HepG2 (cell line): ENCODE measurements around the gene NSD1. TPM values are rescaled to one million over a fixed set of nuclear protein-coding genes. Genes with fewer than 3 reads are reported as not detected.

Experiments
- ATAC-seq: fragments of 200-7000 bp; cut with Tn5 transposase; 3 replicates; pipeline ENCODE4 v1.9.1; 2020; ENCODE audit warnings: mild to moderate bottlenecking, moderate library complexity
- BruUV-seq: library from RNA; stranded (reverse); fragments of 400-500 nt; replicated peaks from 2 replicates; lab custom pipeline; 2021; lab: Mats Ljungman, UMichigan
- CTCF ChIA-PET: fragments of 300-600 bp; formaldehyde crosslinking; extraction: SDS; loops from one replicate; lab custom pipeline; 2021; ENCODE audit warnings: low total read pairs, inconsistent platforms, low intra/inter-chr PET ratio; lab: Yijun Ruan, JAX
- POLR2A ChIA-PET: fragments of 350-600 bp; sonication (Branson Sonifier 250); formaldehyde crosslinking; loops from one replicate; lab custom pipeline; 2020; ENCODE audit warnings: antibody characterized with exemption, inconsistent platforms; lab: Yijun Ruan, JAX
- DNase-seq: peaks from one replicate; pipeline ENCODE4 v3.0.0-alpha.2; 2015; ENCODE audit warnings: low spot score
- FAIRE-seq: peaks from 3 replicates; lab custom pipeline; 2011; peaks lifted over from hg19 to GRCh38; lab: Jason Lieb, UNC
- H2AFZ ChIP-seq: one replicate; pipeline ENCODE4 v1.6.1; 2011; ENCODE audit warnings: low read length, inconsistent platforms
- H3K27ac ChIP-seq: fragments of 300-600 bp; 3 replicates; pipeline ENCODE4 v1.8.0; 2011; ENCODE audit warnings: mixed run types, mild to moderate bottlenecking, mixed read lengths, low read length, inconsistent platforms; ENCODE audit not compliant: insufficient read depth; ENCODE audit errors: extremely low read length
- H3K27me3 ChIP-seq, 2 experiments: fragments of 200-600 bp in 1 of 2; 2 replicates in 1 of 2; 3 replicates in 1 of 2; pipeline versions ENCODE4 v1.6.0 to v1.8.0; 2011; ENCODE audit warnings: low read length in 2 of 2, mild to moderate bottlenecking in 2 of 2, moderate library complexity in 2 of 2, inconsistent platforms in 1 of 2; ENCODE audit not compliant: insufficient read depth in 2 of 2, control insufficient read depth in 1 of 2
- H3K36me3 ChIP-seq, 2 experiments: fragments of 200-600 bp in 1 of 2; replicated peaks in 1 of 2; 2 replicates in 1 of 2; 3 replicates in 1 of 2; pipeline versions ENCODE4 v1.5.1 to v1.8.0; 2011; ENCODE audit warnings: low read length in 2 of 2, inconsistent platforms in 1 of 2; ENCODE audit not compliant: insufficient read depth in 2 of 2, control insufficient read depth in 1 of 2
- H3K4me1 ChIP-seq: 2 replicates; pipeline ENCODE4 v1.5.1; 2012; ENCODE audit warnings: low read length, inconsistent platforms; ENCODE audit not compliant: insufficient read depth
- H3K4me2 ChIP-seq: 2 replicates; pipeline ENCODE4 v1.6.0; 2011; ENCODE audit warnings: low read depth, low read length, inconsistent platforms
- H3K4me3 ChIP-seq, 3 experiments: fragments of 200-600 bp in 1 of 3; sonication (generic), shearing (Covaris generic) in 1 of 3; replicated peaks in 1 of 3; 2 replicates each; pipeline ENCODE4 v1.5.1; 2011 to 2016; ENCODE audit warnings: low read length in 3 of 3, inconsistent platforms in 2 of 3, low read depth in 2 of 3, mild to moderate bottlenecking in 2 of 3, control low read depth in 1 of 3, mixed read lengths in 1 of 3; ENCODE audit not compliant: insufficient read depth in 1 of 3
- H3K79me2 ChIP-seq: one replicate; pipeline ENCODE4 v1.6.1; 2011; ENCODE audit warnings: low read length, inconsistent platforms; ENCODE audit not compliant: insufficient read depth
- H3K9ac ChIP-seq: 2 replicates; pipeline ENCODE4 v1.6.0; 2011; ENCODE audit warnings: mild to moderate bottlenecking, low read depth, low read length, inconsistent platforms; ENCODE audit not compliant: insufficient read depth
- H3K9me3 ChIP-seq: 2 replicates; pipeline ENCODE4 v1.5.1; 2012; ENCODE audit warnings: mild to moderate bottlenecking, low read length
- H4K20me1 ChIP-seq: 2 replicates; pipeline ENCODE4 v1.6.0; 2011; ENCODE audit warnings: inconsistent platforms, mild to moderate bottlenecking, low read length, moderate library complexity; ENCODE audit not compliant: insufficient read depth
- REXO4 ChIP-seq: sonication (generic); formaldehyde crosslinking; IDR thresholded peaks from 2 replicates; pipeline ENCODE4 v1.8.0; 2022; ENCODE audit warnings: missing genetic modification reagents, mild to moderate bottlenecking, borderline replicate concordance
- ZBTB7B ChIP-seq: sonication (generic); formaldehyde crosslinking; IDR thresholded peaks from 2 replicates; pipeline ENCODE4 v1.4.0; 2020; ENCODE audit warnings: missing genetic modification reagents
- ZNF121 ChIP-seq: sonication (generic); formaldehyde crosslinking; IDR thresholded peaks from 2 replicates; pipeline ENCODE4 v1.5.0; 2020; ENCODE audit warnings: mild to moderate bottlenecking, missing genetic modification reagents
- WGBS: methylation state at CpG from one replicate; pipeline ENCODE4 v1.1.6; 2017; ENCODE audit warnings: low lambda C conversion rate; 5-methylcytosine and 5-hydroxymethylcytosine counted together
- in situ Hi-C: cut with HindIII; loops from 2 replicates; pipeline ENCODE4 v1.10.0; 2017; ENCODE audit warnings: low pct_unique_long_range_greater_than_20kb; ENCODE audit not compliant: extremely low pct_ligation_motif_present
- intact Hi-C: fragments of 100-400 bp; cut with micrococcal nuclease; formaldehyde crosslinking; loops from one replicate; pipeline ENCODE4 v1.10.0; 2022; ENCODE audit not compliant: unreplicated experiment
- polyA plus RNA-seq, 8 experiments: library from polyadenylated mRNA; depleted of rRNA in 3 of 8; stranded (reverse) in 7 of 8; unstranded in 1 of 8; fragments of >200 nt; fragmentation: Illumina TruSeq in 4 of 8; extraction: Trizol in 4 of 8; gene quantifications; 2 replicates each; pipeline versions ENCODE4 v1.2.1 to v1.2.3, GENCODE V29; 2011 to 2016; ENCODE audit warnings: low read depth in 4 of 8, missing spikeins in 1 of 8, mixed read lengths in 1 of 8; ENCODE audit not compliant: insufficient read depth in 1 of 8
- total RNA-seq, 5 experiments: library from RNA; depleted of rRNA; stranded (reverse); fragments of >200 nt; fragmentation: Illumina TruSeq; extraction: Trizol; gene quantifications; 2 replicates each; pipeline ENCODE4 v1.2.3, GENCODE V29; 2016; ENCODE audit warnings: low read depth in 1 of 5
- TF ChIP-seq, protein P1 (sequence below): sonication (generic); formaldehyde crosslinking; IDR thresholded peaks from 2 replicates; pipeline ENCODE4 v1.4.0; 2020; ENCODE audit warnings: missing genetic modification reagents, mild to moderate bottlenecking, borderline replicate concordance

The NSD1 gene
- total and polyA plus RNA-seq, 2 of the 13 experiments (the other 11 are each of a cell fraction or from before 2014, with no cell fraction given) = 0.01 to 0.09 TPM

DNA sequence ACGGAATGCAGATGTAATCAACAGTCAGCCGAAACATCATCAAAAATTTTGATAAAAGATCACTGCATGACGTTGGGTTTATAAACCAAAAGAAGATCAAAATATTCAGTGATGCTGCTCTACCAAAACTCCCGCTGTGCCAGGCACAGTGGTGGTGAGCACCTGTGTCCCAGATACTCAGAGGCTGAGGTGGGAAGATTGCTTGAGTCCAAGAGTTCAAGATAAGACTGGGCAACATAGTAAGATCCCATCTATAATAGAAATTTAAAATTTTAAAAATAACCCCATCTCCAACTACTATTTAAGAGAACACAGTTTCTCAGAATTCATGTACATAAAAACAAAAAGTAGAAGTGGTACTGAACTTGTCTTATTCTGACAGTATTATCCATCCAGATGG is 214.1 kb downstream of the NSD1 start:
- whole genome bisulfite sequencing = 91% methylated on average over 4 of the region's 4 CpGs
- Histone ChIP-seq H3K79me2 (peaks cover 70% of the 10 kb centered on the region), H3K4me3 (no peak overlapping the region), H3K27ac (no peak overlapping the region), H3K27me3 (no peaks in the 10 kb centered on the region; a peak in 1 of 5 replicates), H4K20me1 (no peaks in the 10 kb centered on the region), H3K36me3 (peaks cover 8 to 22% of the 10 kb centered on the region in 2 experiments), H3K9ac (peak overlapping the region; percentile 38; the same call in 1 of the 2 replicates), H3K9me3 (no peaks in the 10 kb centered on the region), H2AFZ (no peak overlapping the region), H3K4me2 (peak overlapping the region; percentile 36; the same call in 1 of the 2 replicates), H3K4me1 (peaks cover 47% of the 10 kb centered on the region)
- intact Hi-C loops = no loop called here
- ChIA-PET CTCF (no interaction called here), POLR2A (no interaction called here)
- no peak for FAIRE-seq
- TF ChIP-seq ZBTB7B (CRISPR knock-in tag) (no peak), ZNF121 (CRISPR knock-in tag) (peak; percentile 91)
- no TSS peak for BruUV-seq
- in situ Hi-C loops = no loop called here
- no peak for DNase-seq
- ATAC-seq = no peak

DNA sequence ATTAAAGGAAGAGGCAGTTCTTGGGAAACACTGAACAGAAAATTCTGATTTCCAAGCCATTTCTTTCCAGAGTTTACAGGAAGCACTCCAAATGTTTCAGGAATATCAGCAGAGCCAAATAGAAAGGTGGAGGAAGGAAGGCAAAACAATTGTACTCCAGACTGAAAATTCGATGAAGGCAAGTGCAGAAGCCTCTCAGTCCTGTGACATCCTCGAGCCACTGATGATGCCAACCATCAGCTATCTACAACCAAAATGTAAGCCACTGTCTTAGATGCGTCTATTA is 215.7 kb downstream of the NSD1 start:
- H3K27ac ChIP-seq = no peak overlapping the region
- H3K27me3 ChIP-seq = no peaks in the 10 kb centered on the region; a peak in 1 of 5 replicates
- BruUV-seq = no TSS peak
- peak overlapping the region; percentile 94 for H3K4me2 ChIP-seq
- DNase-seq (no peak), FAIRE-seq (no peak), ATAC-seq (no peak)
- H3K4me3 ChIP-seq = 0 out of 6 replicates have a peak overlapping the region, but pooled peaks of 1 of the 3 experiments have one; percentile 93
- no peaks in the 10 kb centered on the region for H3K9me3 ChIP-seq
- intact Hi-C loops = no loop called here
- 72% methylated on average over 3 of the region's 3 CpGs for WGBS
- CTCF ChIA-PET = no interaction called here
- in situ Hi-C loops = no loop called here
- peaks cover 63% of the 10 kb centered on the region for H3K4me1 ChIP-seq
- H3K9ac ChIP-seq = peak overlapping the region; percentile 95; the same call in 1 of the 2 replicates
- peaks cover 6 to 15% of the 10 kb centered on the region in 2 experiments for H3K36me3 ChIP-seq
- no peak overlapping the region for H2AFZ ChIP-seq
- H4K20me1 ChIP-seq = no peaks in the 10 kb centered on the region
- TF ChIP-seq, protein P1, sequence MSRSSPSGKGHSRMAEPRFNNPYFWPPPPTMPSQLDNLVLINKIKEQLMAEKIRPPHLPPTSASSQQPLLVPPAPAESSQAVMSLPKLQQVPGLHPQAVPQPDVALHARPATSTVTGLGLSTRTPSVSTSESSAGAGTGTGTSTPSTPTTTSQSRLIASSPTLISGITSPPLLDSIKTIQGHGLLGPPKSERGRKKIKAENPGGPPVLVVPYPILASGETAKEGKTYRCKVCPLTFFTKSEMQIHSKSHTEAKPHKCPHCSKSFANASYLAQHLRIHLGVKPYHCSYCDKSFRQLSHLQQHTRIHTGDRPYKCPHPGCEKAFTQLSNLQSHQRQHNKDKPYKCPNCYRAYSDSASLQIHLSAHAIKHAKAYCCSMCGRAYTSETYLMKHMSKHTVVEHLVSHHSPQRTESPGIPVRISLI (CRISPR knock-in tag) = no peak
- no peak for TF ChIP-seq REXO4 (CRISPR knock-in tag)
- H3K79me2 ChIP-seq = peaks cover 60% of the 10 kb centered on the region
- POLR2A ChIA-PET = interaction anchor here (1.0 to 1.3 kb wide), 3 partner anchors 18 to 29 kb away, joined by 3 read pairs; no protein-coding TSS in a partner anchor
